Mononuclear cell (primary cell): ENCODE results near the gene TRIAP1. TPM values are rescaled to one million over a fixed set of nuclear protein-coding genes. Genes with fewer than 3 reads are reported as not detected.
A peak's percentile ranks its signal among the peaks of the same experiment; 100 is the strongest.

Experiments
- H3K27me3 ChIP-seq: 2 replicates; pipeline ENCODE4 v1.6.0; 2011; ENCODE audit warnings: low read length, control low read depth; ENCODE audit not compliant: insufficient read depth
- H3K4me1 ChIP-seq: 2 replicates; pipeline ENCODE4 v1.5.1; 2011; ENCODE audit warnings: mild to moderate bottlenecking, low read length, control low read depth; ENCODE audit not compliant: insufficient read depth
- H3K4me3 ChIP-seq: 2 replicates; pipeline ENCODE4 v1.5.1; 2011; ENCODE audit warnings: mild to moderate bottlenecking, low read length, moderate library complexity
- H3K9me3 ChIP-seq: 2 replicates; pipeline ENCODE4 v1.5.1; 2011; ENCODE audit warnings: low read depth, mild to moderate bottlenecking, control low read depth, low read length
- total RNA-seq: library from RNA; depleted of rRNA; stranded (reverse); fragments of >200 nt; gene quantifications from one replicate; pipeline ENCODE4 v1.2.3, GENCODE V29; 2012

The TRIAP1 gene
- total RNA-seq, 1 donor, result 25.6 TPM

GRCh38 chr12:120473807-120474615 lies 27.8 kb upstream of the TRIAP1 start:
- Histone ChIP-seq H3K9me3 (no peaks in the 10 kb centered on the region), H3K4me1 (peaks cover 20% of the 10 kb centered on the region), H3K27me3 (no peaks in the 10 kb centered on the region), H3K4me3 (no peak overlapping the region)

- peaks cover 34% of the 10 kb centered on the region for H3K4me1 ChIP-seq
- H3K27me3 ChIP-seq, result no peaks in the 10 kb centered on the region
- no peaks in the 10 kb centered on the region for H3K9me3 ChIP-seq
- no peak overlapping the region for H3K4me3 ChIP-seq
Measured at GRCh38 chr12:120472521-120472920, 26.3 kb upstream of the TRIAP1 start.

- Histone ChIP-seq H3K4me3 (peak overlapping the region; percentile 76), H3K27me3 (no peaks in the 10 kb centered on the region), H3K9me3 (no peaks in the 10 kb centered on the region), H3K4me1 (peaks cover 50% of the 10 kb centered on the region)
Measured at GRCh38 chr12:120470150-120470784, 24.1 kb upstream of the TRIAP1 start.

- peaks cover 46% of the 10 kb centered on the region for H3K4me1 ChIP-seq
- no peaks in the 10 kb centered on the region for H3K27me3 ChIP-seq
- peak within 1 kb of the TSS; percentile 76 for H3K4me3 ChIP-seq
- H3K9me3 ChIP-seq, result no peaks in the 10 kb centered on the region
Measured at GRCh38 chr12:120469450-120470149, 23.4 kb upstream of the TRIAP1 start, which contains the start of gene SRSF9. TSS of gene SRSF9 (minus strand) at chr12:120469748. CDS start at chr12:120469609, 139 bp downstream.

- Histone ChIP-seq H3K4me3 (peak overlapping the region; percentile 76), H3K4me1 (peaks cover 41% of the 10 kb centered on the region), H3K9me3 (no peaks in the 10 kb centered on the region), H3K27me3 (no peaks in the 10 kb centered on the region)
Measured at GRCh38 chr12:120468821-120469449, 22.8 kb upstream of the TRIAP1 start.

GRCh38 chr12:120468325-120468820 lies 22.2 kb upstream of the TRIAP1 start:
- Histone ChIP-seq H3K4me1 (peaks cover 40% of the 10 kb centered on the region), H3K4me3 (peak overlapping the region; percentile 76), H3K9me3 (no peaks in the 10 kb centered on the region), H3K27me3 (no peaks in the 10 kb centered on the region)

GRCh38 chr12:120467439-120467838 lies 21.3 kb upstream of the TRIAP1 start:
- Histone ChIP-seq H3K4me3 (no peak overlapping the region), H3K27me3 (no peaks in the 10 kb centered on the region), H3K4me1 (peaks cover 40% of the 10 kb centered on the region)

GRCh38 chr12:120466560-120467315 lies 20.6 kb upstream of the TRIAP1 start:
- H3K4me3 ChIP-seq, result no peak overlapping the region
- peaks cover 40% of the 10 kb centered on the region for H3K4me1 ChIP-seq
- no peaks in the 10 kb centered on the region for H3K27me3 ChIP-seq
- no peaks in the 10 kb centered on the region for H3K9me3 ChIP-seq

More at GRCh38 chr12:120467439-120467838, 21.3 kb upstream of the TRIAP1 start:
- no peaks in the 10 kb centered on the region for H3K9me3 ChIP-seq

GRCh38 chr12:120465756-120466155 lies 19.6 kb upstream of the TRIAP1 start:
- peaks cover 40% of the 10 kb centered on the region for H3K4me1 ChIP-seq
- no peaks in the 10 kb centered on the region for H3K9me3 ChIP-seq
- no peak overlapping the region for H3K4me3 ChIP-seq
- H3K27me3 ChIP-seq, result no peaks in the 10 kb centered on the region

- no peaks in the 10 kb centered on the region for H3K27me3 ChIP-seq
- no peaks in the 10 kb centered on the region for H3K9me3 ChIP-seq
- peaks cover 28% of the 10 kb centered on the region for H3K4me1 ChIP-seq
- H3K4me3 ChIP-seq, result no peak overlapping the region
Measured at GRCh38 chr12:120463712-120464111, 17.5 kb upstream of the TRIAP1 start.

GRCh38 chr12:120462099-120462640 lies 16.0 kb upstream of the TRIAP1 start:
- Histone ChIP-seq H3K9me3 (no peaks in the 10 kb centered on the region), H3K27me3 (no peaks in the 10 kb centered on the region), H3K4me3 (no peak overlapping the region), H3K4me1 (peaks cover 12% of the 10 kb centered on the region)

- H3K4me3 ChIP-seq, result no peak overlapping the region
- H3K4me1 ChIP-seq, result no peaks in the 10 kb centered on the region
- H3K9me3 ChIP-seq, result no peaks in the 10 kb centered on the region
- H3K27me3 ChIP-seq, result no peaks in the 10 kb centered on the region
Measured at GRCh38 chr12:120460157-120460556, 14.0 kb upstream of the TRIAP1 start.

GRCh38 chr12:120457133-120457532 lies 10.9 kb upstream of the TRIAP1 start:
- Histone ChIP-seq H3K27me3 (no peaks in the 10 kb centered on the region), H3K4me3 (no peak overlapping the region), H3K9me3 (no peaks in the 10 kb centered on the region), H3K4me1 (no peaks in the 10 kb centered on the region)

GRCh38 chr12:120455302-120455701 lies 9.1 kb upstream of the TRIAP1 start:
- no peaks in the 10 kb centered on the region for H3K9me3 ChIP-seq
- H3K27me3 ChIP-seq, result no peaks in the 10 kb centered on the region
- no peak overlapping the region for H3K4me3 ChIP-seq
- H3K4me1 ChIP-seq, result no peaks in the 10 kb centered on the region
